ENCODE results near the gene LIMS1.

Gene LIMS1

DNA sequence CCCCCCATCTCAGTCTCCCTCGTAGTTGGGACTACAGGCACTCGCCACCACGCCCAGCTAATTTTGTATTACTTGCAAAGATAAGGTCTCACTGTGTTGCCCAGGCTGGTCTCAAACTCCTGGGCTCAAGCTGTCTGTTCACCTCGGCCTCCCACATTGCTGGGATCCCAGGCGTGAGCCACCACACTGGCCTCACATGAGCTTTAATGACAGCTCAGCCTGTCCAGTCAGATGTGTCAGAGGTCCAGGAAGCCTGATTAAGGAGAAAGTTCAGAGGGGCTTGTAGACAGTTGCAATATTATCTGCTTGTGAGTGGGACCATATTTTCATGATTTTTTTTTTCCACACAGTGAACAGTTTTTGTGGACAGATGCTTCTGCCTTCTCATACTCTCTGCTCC lies 82.0 kb downstream of the LIMS1 start:
- no peak for DNase-seq

DNA sequence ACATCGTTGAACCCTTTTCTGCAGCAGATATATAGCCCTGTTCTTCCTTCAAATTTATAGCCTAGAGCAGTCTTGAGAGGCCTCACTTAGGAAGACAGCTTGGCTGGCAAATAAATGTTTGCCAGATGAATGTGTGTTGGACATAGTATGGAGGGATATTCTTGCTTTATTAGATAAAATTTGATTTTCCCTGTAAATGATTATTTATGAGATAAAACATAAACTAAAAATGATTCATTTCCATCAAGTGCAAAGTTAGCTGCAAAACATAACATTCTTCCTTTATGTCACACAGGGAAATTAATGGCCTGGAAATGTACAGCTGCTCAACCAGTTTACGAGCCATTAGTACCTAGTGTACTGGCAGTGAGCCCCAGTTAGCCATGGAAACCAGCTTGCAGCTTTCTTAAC lies 82.5 kb downstream of the LIMS1 start:
- peak; percentile 65 for DNase-seq

DNA sequence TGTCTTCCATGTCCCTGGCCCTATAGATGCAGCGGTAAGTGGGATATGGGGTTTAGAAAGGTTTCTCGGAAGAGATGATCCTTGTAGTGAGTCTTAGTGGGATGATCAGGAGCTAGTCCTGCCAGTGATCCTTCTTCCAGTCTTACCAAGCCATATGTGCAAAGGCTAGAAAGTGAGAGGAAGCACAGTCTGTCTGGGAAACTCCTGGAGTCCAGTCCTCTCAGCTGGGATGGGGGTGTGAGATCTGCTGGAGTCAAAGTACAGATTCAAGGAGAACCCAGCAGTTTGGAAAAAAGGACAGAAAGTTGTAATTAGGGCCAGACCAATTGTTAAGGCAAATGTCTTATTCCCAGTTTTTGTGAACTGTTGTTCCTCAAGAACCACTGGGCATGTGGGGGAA lies 83.3 kb downstream of the LIMS1 start:
- DNase-seq = no peak

DNA sequence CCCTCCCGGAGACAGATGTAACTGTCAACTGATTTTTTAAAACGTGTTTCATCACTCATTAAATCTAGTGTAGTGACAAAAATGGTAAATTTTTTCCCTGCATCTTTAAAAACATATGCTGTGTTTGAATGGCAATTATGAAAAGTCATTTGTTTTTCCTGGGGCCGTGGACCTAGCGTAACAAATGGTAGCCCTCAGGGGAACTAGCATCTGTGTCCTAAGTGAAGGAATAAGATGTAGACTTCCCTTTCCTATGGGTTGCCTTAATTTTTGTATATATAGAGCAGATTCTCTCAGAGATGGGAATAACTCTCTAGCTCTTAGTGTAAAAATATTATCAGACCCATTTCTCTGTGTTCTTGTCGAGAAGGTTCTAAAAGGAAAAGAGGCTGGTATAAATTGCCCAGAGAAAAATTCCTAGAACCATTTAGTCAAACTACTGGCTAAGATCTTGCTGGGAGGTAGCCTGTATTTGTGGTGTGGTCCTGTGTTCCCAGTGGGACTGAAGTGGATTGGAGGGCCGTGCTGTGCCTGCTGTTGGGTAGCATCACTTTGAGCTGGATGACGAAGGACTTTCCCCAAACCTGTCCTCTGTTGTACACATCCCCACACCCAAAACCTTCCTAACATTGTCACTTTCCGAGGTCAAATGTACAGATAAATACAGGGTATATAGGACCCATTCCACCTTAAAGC lies 85.8 kb downstream of the LIMS1 start:
- DNase-seq = peak; percentile 49

DNA sequence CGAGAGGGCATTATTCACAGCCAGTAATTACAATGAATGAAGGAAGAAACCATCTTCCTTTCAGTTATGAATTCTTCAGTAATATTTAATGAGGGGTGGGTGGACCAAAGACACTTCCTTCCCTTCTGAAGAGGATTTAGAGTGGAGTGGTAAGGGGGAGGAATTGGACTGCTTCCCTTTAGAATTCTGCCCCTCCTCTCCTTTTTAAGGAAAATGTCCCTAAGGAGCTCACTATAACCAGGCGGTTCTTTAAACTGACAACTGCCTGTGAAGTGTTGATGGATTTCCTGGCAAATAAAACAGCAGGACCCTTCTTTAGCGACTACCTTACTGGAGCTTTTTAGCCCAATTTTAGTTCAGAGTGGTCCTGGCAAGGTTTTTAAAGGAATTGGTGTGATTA lies 86.4 kb downstream of the LIMS1 start:
- peak; percentile 47 for DNase-seq

DNA sequence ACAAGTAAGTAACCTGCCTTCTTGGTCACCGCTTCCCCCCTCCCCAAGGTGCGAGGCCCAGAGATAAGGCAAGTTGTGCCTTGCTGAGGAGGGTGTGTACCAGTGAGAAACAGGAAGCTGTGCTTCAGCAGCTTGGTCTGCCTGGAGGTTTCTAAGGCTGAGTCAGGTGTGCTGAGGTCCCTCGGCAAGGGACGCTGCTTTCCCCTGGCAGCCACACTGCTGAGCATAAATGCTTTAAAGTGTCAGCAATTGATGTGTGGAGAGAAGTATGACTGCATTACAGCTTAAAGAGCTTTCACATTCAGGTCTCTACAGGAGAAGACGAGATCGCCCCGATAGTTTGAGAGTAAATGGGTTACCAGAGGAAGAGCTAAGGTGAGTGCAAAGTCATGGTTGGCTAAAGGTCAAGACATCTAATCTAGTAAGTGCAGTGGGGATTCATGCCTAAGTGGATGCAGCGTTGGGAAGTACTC lies 86.9 kb downstream of the LIMS1 start:
- DNase-seq = peak; percentile 61

DNA sequence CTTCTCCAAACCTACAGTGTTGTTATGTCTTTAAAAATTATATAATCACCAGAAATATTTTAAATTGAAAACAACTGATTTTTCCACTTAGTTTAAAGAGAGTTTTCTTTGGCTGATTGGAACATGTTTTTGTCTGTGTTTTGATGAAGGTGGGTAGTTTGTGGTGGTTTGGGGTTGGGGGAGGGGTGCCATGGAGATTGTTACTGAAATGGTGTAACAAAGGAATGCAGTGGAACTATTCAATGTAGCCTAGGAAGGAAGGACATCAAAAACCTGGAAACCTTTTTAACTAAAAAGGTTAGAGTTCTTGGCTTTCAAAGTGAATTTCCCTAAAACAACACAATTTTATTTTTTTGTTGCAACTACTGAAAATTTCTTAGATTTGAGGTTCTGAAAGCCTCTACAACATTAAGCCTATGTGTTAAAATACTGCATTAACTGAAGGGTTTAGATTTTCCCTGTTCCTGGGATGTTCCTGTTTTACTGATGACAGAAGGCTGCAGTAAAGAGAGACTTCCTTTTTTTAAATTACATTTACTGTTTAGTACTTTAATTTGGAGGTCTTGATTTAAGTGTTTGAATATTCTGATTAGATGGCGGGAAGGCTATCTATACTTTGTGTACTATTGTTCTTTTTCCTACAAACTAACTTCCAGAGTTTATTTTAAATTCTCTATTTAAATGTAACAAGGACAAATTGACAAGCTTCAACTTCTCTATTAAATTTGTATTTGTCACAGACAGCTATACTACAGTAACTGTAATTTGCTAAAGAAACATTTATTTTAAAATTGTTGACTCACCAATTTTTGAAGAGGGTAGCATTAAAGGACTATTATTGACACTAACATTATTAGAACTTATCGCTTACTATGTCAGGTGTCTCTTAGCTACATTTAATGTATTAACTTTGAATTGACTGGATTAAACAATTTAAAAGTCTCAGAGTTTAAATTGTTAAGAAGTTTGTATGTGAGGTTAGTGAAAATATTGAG lies 87.7 kb downstream of the LIMS1 start:
- DNase-seq = no peak

DNA sequence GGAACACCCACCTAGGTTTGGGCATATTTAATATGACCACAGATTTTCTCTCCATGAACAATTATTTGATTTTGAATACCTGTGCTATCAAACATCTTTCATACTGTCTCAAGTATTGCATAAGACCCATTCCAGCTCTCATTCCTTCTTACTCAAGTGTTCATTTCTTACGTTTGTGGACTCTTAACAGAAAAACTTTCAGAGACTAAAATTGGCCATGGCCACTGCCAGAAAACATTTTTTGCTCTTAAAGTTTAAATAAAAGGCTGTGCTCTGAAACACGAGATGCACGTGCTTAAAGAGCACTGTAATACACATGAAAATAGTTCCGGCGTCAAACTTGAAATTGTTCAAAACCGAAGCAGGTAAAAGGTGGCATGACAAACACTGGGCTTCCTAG lies 89.3 kb downstream of the LIMS1 start:
- no peak for DNase-seq

DNA sequence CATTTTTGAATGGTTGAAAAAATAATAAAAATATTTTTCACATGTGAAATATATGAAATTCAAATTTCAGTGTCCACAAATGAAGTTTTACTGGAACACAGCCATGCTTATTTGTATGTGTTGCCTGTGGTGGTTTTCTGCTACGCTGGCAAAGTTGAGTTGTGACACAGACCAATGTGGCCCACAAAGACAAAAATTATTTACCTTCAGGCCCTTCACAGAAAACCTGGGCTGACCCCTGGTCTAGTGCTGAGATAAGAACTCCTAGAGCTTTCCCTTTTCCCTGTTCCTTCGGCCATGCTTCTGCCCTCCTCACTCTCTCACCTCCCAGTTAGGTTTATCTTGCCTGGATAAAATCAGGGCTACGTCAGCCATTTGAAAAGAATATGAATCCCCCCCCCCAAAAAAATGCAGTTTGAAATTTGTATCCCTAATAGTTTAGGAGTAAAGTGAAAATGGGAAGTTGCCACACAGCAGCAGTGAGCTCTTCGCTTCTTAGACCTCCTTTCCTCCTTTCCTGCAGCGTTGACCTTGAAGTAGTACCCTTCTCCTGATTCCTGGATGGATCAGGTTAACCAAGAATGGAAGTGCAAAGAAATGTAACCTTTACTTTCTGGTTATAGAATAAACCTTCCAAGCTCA lies 91.0 kb downstream of the LIMS1 start:
- DNase-seq = no peak

DNA sequence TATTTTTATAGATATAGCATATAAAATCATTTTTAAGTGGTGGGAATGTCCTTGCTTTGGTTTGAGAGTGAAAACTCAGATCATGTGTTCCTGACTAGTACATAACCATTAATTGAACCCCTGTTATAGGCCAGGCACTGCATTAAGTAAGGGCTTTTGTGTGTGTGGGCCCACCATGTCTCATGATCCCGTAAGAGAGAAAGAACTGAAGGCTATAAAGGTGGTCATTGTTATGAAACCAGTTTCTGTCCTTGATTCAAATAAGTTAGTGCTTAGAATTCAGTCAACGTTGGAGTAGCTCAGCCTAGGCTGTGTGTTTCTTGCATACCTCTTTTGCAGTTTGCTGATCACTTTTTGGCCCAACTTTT lies 91.5 kb downstream of the LIMS1 start:
- DNase-seq = no peak

DNA sequence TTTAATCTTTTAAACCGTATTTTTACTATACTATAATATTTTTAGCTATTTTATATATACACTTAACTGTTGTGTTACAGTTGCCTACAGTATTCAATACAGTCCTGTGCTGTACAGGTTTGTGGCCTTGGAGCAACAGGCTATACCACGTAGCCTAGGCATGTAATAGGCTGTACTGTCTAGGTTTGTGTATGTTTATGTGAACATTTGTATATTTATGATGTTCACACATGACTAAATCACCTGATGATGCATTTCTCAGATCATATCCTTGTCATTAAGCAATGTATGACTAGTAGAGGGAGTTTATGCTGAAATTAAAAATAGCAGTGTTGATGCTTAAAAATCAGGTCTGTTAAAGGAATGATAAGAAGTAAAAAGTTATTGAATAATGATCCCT lies 92.7 kb downstream of the LIMS1 start:
- no peak for DNase-seq

DNA sequence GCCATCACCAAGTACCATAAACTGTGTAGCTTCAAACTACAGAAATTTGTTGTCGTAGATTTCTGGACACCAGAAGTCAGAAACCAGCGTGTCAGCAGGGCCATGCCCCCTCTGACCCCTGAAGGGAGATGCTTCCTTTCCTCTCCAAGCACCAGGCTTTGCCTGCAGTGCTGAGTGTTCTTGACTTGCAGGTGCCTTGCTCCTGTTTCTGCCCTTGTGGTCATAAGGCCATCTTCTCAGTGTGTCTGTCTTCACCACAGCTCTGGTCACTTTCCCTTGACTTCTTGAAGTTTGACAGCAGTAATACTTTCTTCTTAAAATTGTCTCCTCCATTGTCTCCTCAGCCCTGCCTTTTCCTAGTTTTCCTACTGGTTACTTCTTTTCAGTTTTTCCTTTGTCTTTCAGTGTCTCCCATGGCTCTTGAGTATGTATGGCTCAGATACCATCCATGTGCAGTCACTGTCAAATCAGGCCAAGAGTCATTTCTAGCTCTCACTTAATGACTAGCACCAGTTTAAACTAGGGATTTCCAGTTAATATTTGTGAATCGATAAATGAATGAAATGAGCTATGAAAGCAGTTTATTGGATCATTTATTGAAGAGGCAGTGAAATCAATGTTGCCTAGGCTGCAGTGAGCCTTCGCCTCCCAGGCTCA lies 93.8 kb downstream of the LIMS1 start:
- no peak for DNase-seq

DNA sequence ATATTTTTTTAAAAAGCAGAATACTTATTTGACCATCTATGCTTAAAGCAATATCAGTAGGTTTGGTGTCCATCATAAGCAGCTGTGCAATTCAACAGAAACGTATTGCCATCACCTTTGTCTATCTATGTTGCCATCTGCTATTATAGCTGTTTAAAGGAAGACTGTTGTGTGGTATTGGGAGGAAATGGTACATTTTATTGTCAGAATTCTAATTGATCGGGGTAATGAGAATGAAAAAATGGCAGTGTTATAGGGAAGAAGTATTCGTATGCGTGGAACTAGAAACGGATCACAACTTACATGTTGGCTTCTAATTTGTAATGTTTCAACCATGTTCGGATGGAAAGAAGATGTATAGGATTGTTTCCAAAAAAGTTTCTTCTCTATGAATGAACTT lies 94.7 kb downstream of the LIMS1 start:
- no peak for DNase-seq

DNA sequence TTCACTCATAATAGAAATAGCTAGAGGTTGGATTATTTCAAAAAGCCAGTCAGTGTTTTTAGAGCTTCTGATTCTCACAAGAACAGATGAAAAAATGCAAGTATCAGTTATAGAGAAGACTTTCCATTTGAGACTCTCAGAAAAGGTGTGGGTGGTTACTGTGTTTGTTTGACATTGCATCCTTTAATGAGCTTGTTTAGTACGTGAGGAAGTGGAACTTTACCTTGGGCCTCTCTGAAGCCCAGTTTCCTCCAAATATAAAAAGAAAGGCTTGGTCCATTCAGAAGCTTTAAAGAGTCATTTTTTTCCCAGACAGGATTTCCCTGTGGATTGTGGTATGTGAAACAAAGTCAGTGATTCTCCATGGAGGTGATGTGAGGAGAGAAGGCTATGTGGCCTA lies 95.1 kb downstream of the LIMS1 start:
- DNase-seq = no peak

DNA sequence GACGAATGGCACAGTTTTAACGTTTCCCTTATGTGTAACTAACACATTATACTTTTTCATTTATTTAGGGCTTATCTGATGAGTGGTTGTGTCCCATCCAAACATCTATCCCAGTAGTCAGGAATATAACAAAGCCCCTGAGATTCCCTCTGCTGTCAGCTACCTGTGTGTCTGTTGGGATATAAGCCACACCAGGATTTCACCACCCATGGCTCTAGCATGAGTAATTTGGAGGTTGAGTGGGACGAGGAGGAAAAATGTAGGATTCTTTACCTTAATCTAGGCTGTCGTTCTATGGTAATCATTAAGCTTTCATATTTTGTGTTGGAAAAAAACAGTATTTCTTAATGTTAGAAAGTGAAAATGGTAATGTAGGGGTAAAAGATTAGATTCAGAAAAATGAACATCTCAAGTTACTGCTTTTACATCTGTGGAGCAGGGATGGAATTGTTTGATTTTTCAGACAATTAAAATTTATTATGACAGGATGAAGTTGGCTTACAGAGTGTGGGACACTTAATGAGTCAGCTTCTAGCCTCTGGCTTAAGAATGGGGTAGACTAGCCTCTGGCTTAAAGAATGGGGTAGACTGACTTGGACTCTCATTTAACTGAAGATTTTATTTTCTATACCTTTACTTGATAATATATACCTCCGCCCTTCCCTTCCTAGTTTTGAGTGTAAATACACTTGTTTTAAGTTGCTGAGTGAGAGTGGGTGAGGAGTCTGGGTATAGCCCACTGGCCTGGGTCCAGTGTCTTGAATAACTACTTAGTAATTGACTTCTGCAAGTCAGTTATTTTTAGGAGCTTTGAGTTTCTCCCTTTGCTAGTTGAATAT lies 96.5 kb downstream of the LIMS1 start:
- no peak for DNase-seq

DNA sequence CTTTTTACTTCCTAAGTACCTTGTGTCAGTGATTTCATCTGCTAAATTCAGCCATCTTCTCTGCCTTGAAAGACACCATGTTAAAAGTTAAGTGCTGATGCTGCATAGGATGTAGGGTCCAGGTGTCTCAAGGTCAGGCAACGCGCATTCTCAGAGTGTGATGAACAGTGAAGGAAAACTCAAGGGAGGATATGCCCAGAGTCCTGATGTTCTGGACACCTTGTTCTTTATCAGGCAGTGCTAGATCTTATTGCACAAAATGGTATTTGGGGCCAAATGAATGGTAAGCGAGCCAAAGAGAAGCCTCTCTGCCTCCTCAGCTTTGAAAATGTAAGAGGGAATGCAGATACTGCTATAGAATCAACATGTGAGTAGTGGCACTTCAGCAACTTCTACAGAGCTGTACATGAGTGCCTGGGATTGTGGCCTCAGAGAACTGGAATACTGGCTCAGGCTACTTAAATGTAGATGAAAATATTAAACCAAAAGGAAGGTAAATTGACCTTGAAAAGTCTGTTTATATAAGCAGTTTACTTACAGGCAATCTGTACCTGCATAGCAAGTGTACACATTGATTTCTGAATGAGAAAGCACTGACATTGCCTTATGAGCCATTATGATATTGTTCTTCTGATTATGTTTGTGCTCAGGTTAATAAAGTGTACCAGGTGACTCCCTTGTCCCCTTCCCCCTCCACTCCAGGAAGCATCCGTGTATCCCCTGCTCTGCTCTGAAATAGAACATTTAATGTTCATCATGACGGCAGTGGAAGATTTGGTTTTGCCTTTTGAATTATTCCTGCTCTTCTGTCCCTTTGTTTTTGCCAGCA lies 98.3 kb downstream of the LIMS1 start:
- no peak for DNase-seq

DNA sequence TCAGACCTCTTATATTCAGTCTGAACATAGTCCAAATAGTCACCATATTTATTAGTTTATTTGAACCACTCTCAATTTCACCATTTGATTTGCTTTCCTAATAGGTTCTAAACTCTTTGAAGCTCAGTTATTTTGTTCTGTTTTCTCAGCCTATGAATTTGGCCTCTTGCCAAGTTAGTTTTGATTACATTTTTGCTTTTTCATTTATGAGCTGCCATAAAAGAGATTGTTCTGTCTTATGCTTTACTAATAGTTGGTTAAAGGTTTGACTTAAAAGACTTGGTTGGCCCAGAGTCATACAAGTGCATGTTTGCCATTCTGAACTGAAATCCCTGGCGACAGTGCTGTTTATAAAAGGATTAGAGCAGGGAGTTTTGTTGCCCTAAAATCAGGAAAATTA lies 99.1 kb downstream of the LIMS1 start:
- no peak for DNase-seq

DNA sequence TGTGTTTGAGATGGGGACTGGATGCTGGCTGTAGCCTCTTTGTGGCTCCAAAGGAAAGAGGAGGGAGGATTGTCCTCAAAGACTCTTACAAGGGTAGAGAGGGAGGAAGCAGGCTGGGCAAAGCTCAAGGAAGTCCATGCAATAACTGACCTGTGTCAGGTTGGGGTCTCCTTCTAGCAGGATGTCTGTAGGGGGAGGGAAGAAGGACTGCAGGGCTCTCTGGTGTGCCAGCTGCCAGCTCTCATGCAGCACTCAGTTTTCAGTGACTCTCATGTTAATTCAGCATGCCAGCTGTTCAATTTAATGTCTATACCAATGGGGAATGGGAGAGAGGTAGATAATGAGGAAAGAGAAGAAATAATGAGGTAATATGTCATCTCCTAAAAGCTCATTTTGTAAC lies 99.7 kb downstream of the LIMS1 start:
- DNase-seq = peak; percentile 69

DNA sequence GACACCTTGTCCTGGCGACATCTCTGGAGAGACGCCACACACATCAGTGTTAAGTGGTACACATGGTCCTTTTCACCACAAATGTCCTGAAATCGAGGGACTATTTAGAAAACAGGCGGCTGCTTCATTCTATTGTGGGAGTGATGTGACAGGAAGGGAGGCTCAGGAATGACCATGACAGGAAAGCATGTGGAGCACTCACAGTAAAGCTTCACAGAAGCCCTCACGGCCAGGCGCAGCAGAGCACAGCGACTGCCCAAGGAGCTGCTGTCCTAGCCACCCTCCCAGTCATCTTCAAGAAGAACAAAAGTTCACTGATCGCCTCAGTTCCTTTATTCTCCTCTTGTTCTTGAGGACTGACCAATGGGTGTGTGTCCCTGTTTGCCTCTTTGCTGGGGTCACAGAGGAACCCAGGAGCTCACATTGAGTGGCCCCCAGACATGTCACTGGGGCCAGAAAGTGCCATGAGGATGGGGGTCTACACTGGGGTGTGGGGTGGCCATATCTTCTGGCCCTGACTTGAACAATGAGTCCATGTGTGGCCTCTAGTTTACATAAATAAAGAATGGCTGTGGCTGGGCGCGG lies 100.4 kb downstream of the LIMS1 start:
- peak; percentile 50 for DNase-seq

DNA sequence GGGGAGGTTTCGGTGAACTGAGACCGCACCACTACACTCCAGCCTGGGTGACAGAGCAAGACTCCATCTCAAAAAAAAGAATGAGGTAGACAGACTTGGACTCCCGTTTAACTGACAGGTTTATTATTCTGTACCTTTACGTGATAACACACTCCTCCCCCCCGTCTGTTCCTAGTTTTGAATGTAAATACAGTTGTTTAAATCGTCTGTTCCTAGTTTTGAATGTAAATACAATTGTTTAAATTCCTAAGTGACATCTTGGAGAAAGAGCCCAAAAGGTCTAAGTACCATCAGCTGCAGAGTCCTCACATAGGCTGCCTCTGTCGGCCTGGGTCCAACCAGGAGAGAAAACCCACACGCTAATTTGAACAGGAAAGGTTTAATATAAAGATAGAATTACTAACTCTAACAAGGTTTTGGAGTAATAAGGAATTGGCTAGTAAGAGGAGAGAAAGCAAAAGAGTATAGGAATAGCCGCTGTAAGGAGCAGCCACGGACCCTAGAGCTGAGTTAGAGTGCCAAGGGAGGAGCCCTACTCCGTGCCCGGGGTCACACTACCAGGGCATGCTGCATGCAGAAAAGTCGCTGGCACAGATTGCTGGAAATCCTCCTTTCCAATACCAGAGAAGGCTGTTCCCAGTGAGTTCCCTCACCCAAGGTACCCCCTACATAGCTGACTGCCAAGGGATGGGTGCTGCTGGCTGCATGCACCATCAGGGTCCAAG lies 101.5 kb downstream of the LIMS1 start:
- DNase-seq = no peak

All from eye (tissue), 1 donor.